Activated naive CD4-positive, alpha-beta T cell treated with anti-CD3 and anti-CD28 coated beads, Interleukin-2, amount 50 U/mL, for 24 hours (primary cell): ENCODE results near the gene EFCC1.

Source experiments
- H3K27ac Mint-ChIP-seq: one replicate; pipeline ENCODE4 v1.8.0; 2021; ENCODE audit warnings: mild to moderate bottlenecking, mixed read lengths
- H3K27me3 Mint-ChIP-seq: one replicate; pipeline ENCODE4 v1.8.0; 2021; ENCODE audit warnings: mixed read lengths
- H3K36me3 Mint-ChIP-seq: one replicate; pipeline ENCODE4 v1.8.0; 2021; ENCODE audit warnings: mixed read lengths
- H3K4me1 Mint-ChIP-seq: one replicate; pipeline ENCODE4 v1.8.0; 2021; ENCODE audit warnings: mixed read lengths
- H3K4me3 Mint-ChIP-seq: one replicate; pipeline ENCODE4 v1.8.0; 2021; ENCODE audit warnings: mild to moderate bottlenecking, mixed read lengths
- H3K9me3 Mint-ChIP-seq: one replicate; pipeline ENCODE4 v1.8.0; 2021; ENCODE audit warnings: mixed read lengths

EFCC1 gene

GRCh38 chr3:129031476-129032215 lies 30.5 kb downstream of the EFCC1 start:
- Mint-ChIP-seq H3K27ac (no peak overlapping the region), H3K4me3 (no peak overlapping the region)

GRCh38 chr3:129032716-129033115 lies 31.6 kb downstream of the EFCC1 start:
- Mint-ChIP-seq H3K9me3 (no peaks in the 10 kb centered on the region), H3K36me3 (peaks cover 1% of the 10 kb centered on the region), H3K27me3 (no peaks in the 10 kb centered on the region), H3K4me1 (peaks cover 14% of the 10 kb centered on the region), H3K27ac (no peak overlapping the region), H3K4me3 (no peak overlapping the region)

More at GRCh38 chr3:129031476-129032215, 30.5 kb downstream of the EFCC1 start:
- Mint-ChIP-seq H3K9me3 (no peaks in the 10 kb centered on the region), H3K36me3 (peaks cover 1% of the 10 kb centered on the region), H3K4me1 (peaks cover 18% of the 10 kb centered on the region), H3K27me3 (no peaks in the 10 kb centered on the region)

GRCh38 chr3:129033151-129033550 lies 32.0 kb downstream of the EFCC1 start:
- Mint-ChIP-seq H3K27ac (no peak overlapping the region), H3K27me3 (no peaks in the 10 kb centered on the region), H3K4me3 (no peak overlapping the region), H3K36me3 (peaks cover 1% of the 10 kb centered on the region), H3K4me1 (peaks cover 14% of the 10 kb centered on the region), H3K9me3 (no peaks in the 10 kb centered on the region)

GRCh38 chr3:129033633-129034321 lies 32.7 kb downstream of the EFCC1 start:
- Mint-ChIP-seq H3K27ac (no peak overlapping the region), H3K4me1 (peaks cover 14% of the 10 kb centered on the region), H3K9me3 (no peaks in the 10 kb centered on the region), H3K36me3 (peaks cover 1% of the 10 kb centered on the region), H3K27me3 (no peaks in the 10 kb centered on the region), H3K4me3 (no peak overlapping the region)

GRCh38 chr3:129034642-129035041 lies 33.5 kb downstream of the EFCC1 start:
- peaks cover 19% of the 10 kb centered on the region for H3K4me1 Mint-ChIP-seq
- H3K36me3 Mint-ChIP-seq, result no peaks in the 10 kb centered on the region
- no peak overlapping the region for H3K4me3 Mint-ChIP-seq
- H3K27ac Mint-ChIP-seq, result no peak overlapping the region
- H3K9me3 Mint-ChIP-seq, result no peaks in the 10 kb centered on the region
- H3K27me3 Mint-ChIP-seq, result no peaks in the 10 kb centered on the region

- Mint-ChIP-seq H3K4me3 (no peak overlapping the region), H3K4me1 (peaks cover 26% of the 10 kb centered on the region), H3K9me3 (no peaks in the 10 kb centered on the region), H3K27me3 (no peaks in the 10 kb centered on the region), H3K36me3 (no peaks in the 10 kb centered on the region), H3K27ac (no peak overlapping the region)
Measured at GRCh38 chr3:129035360-129036221, 34.5 kb downstream of the EFCC1 start.

- Mint-ChIP-seq H3K27ac (no peak overlapping the region), H3K9me3 (no peaks in the 10 kb centered on the region), H3K4me1 (peaks cover 26% of the 10 kb centered on the region), H3K4me3 (no peak overlapping the region), H3K27me3 (no peaks in the 10 kb centered on the region), H3K36me3 (no peaks in the 10 kb centered on the region)
Measured at GRCh38 chr3:129036222-129037092, 35.4 kb downstream of the EFCC1 start.

- H3K27ac Mint-ChIP-seq, result no peak overlapping the region
- H3K4me3 Mint-ChIP-seq, result no peak overlapping the region
- H3K4me1 Mint-ChIP-seq, result peaks cover 26% of the 10 kb centered on the region
- no peaks in the 10 kb centered on the region for H3K36me3 Mint-ChIP-seq
- no peaks in the 10 kb centered on the region for H3K9me3 Mint-ChIP-seq
- no peaks in the 10 kb centered on the region for H3K27me3 Mint-ChIP-seq
Measured at GRCh38 chr3:129037093-129037419, 36.0 kb downstream of the EFCC1 start.

GRCh38 chr3:129038121-129038855 lies 37.2 kb downstream of the EFCC1 start:
- Mint-ChIP-seq H3K9me3 (no peaks in the 10 kb centered on the region), H3K4me3 (no peak overlapping the region), H3K27me3 (no peaks in the 10 kb centered on the region), H3K36me3 (no peaks in the 10 kb centered on the region), H3K4me1 (peaks cover 26% of the 10 kb centered on the region), H3K27ac (no peak overlapping the region)

- H3K4me3 Mint-ChIP-seq, result no peak overlapping the region
- peaks cover 26% of the 10 kb centered on the region for H3K4me1 Mint-ChIP-seq
- H3K27me3 Mint-ChIP-seq, result peaks cover 3% of the 10 kb centered on the region
- no peaks in the 10 kb centered on the region for H3K9me3 Mint-ChIP-seq
- H3K36me3 Mint-ChIP-seq, result no peaks in the 10 kb centered on the region
- no peak overlapping the region for H3K27ac Mint-ChIP-seq
Measured at GRCh38 chr3:129039271-129040038, 38.4 kb downstream of the EFCC1 start.

- peaks cover 3% of the 10 kb centered on the region for H3K27me3 Mint-ChIP-seq
- no peaks in the 10 kb centered on the region for H3K9me3 Mint-ChIP-seq
- peaks cover 30% of the 10 kb centered on the region for H3K4me1 Mint-ChIP-seq
- no peak overlapping the region for H3K4me3 Mint-ChIP-seq
- H3K36me3 Mint-ChIP-seq, result no peaks in the 10 kb centered on the region
- H3K27ac Mint-ChIP-seq, result no peak overlapping the region
Measured at GRCh38 chr3:129040039-129040336, 38.9 kb downstream of the EFCC1 start.

- Mint-ChIP-seq H3K4me1 (peaks cover 26% of the 10 kb centered on the region), H3K27ac (no peak overlapping the region), H3K27me3 (peaks cover 3% of the 10 kb centered on the region), H3K9me3 (no peaks in the 10 kb centered on the region), H3K4me3 (no peak overlapping the region), H3K36me3 (no peaks in the 10 kb centered on the region)
Measured at GRCh38 chr3:129040579-129041300, 39.6 kb downstream of the EFCC1 start.

GRCh38 chr3:129045675-129046036 lies 44.6 kb downstream of the EFCC1 start:
- Mint-ChIP-seq H3K36me3 (peaks cover 4% of the 10 kb centered on the region), H3K9me3 (no peaks in the 10 kb centered on the region), H3K4me1 (peaks cover 8% of the 10 kb centered on the region), H3K4me3 (peak overlapping the region; percentile 37), H3K27ac (no peak overlapping the region), H3K27me3 (peaks cover 3% of the 10 kb centered on the region)
